ENCODE results near the gene NCDN.
A peak's percentile ranks its signal among the peaks of the same experiment; 100 is the strongest.

Gene NCDN, protein sequence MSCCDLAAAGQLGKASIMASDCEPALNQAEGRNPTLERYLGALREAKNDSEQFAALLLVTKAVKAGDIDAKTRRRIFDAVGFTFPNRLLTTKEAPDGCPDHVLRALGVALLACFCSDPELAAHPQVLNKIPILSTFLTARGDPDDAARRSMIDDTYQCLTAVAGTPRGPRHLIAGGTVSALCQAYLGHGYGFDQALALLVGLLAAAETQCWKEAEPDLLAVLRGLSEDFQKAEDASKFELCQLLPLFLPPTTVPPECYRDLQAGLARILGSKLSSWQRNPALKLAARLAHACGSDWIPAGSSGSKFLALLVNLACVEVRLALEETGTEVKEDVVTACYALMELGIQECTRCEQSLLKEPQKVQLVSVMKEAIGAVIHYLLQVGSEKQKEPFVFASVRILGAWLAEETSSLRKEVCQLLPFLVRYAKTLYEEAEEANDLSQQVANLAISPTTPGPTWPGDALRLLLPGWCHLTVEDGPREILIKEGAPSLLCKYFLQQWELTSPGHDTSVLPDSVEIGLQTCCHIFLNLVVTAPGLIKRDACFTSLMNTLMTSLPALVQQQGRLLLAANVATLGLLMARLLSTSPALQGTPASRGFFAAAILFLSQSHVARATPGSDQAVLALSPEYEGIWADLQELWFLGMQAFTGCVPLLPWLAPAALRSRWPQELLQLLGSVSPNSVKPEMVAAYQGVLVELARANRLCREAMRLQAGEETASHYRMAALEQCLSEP

DNA sequence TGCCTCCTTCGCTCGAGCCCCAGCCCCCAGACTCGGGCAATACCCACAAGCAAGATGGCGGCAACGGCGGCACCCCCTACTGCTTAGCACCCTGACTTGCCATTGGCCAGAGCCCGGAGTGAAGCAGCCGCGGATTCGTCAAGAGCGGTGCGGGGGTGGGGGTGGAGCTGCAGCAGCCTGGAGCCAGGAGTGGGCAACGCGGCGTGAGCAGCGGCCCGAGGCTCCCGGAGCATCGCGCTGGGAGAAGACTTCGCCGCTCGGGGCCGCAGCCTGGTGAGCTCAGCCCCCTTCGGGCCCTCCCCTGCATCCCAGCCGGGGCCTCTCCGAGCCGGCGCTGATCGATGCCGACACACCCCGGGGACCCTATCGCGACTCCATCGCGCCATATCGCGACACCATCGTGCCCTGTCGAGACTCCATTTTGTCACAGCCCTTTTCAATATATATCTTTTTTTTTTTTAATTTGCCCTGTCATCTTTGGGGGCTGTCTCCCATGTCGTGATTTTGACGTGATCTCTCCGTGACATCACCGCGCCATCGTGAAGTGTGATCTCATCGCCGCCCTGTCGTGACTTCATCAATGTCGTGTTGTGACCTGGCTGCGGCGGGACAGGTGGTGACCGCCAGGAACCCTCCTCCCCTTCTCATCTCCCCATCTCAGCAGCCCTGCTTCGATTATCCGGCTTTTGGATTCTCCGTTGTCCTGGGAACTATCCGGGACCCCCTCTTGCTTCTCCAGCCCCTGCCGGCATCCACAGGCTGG, at the start of gene NCDN:
Gene NCDN, plus strand, starts transcription at position 189 of the 763 bp plus-strand sequence. Its CDS starts 392 bp downstream, at position 581.
- DNase-seq (ENCODE audit: low read depth): peak; percentile 98

DNA sequence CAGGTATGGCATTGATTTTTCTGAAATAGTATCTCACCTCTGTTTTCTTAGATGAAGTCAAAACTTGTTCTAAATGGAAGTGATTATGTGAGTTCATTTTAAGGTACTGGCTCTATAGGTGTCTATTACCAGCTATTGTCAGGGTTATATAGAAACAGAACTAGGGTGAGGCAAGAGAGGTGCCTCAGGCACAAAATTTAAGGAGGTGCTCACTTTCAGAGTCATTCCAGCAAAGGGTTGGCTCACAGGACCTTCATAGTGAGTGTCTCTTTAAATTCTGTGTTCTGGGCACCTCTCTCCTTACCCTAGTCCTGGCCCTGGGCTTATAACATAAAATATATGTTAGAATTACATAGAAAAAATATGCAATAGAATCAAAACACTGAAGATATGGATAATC, 49.7 kb upstream of the NCDN start:
- no peak for DNase-seq (ENCODE audit: low read depth)

DNA sequence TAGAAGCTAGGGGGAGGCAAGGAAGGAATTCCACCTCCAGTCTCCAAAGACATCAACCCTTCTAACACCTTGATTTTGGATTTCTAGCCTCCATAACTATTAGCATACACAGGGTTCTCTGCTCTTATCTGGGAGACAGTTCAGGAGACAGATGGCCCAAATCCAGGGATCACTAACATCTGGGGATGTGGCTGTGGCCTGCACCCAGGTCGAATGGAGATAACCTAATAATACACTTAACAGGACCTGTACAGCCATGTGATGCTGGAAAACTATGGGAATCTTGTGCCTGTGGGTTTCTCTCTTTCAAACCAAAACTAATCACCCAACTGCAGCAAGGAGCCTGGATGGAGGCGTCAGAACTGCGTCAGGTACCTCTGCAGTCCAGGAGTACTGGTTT, 48.0 kb upstream of the NCDN start:
- DNase-seq (ENCODE audit: low read depth): no peak

DNA sequence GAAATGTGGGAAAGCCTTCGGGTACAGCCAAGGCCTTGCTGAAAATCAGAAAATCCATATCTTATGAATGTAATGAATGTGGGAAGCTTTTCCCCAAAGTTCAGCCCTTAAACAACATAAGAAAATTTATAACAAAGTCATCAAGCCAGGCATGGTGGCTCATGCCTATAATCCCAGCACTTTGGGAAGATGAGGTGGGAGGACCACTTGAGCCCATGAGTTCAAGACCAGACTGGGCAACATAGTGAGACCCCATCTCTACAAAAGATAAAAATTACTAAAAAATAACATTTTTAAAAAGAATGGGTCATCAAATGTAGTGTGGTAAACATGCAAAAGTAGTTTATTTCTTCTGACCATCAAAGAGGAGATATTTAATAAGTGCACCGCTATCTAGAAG, 46.3 kb upstream of the NCDN start:
- DNase-seq (ENCODE audit: low read depth): no peak

DNA sequence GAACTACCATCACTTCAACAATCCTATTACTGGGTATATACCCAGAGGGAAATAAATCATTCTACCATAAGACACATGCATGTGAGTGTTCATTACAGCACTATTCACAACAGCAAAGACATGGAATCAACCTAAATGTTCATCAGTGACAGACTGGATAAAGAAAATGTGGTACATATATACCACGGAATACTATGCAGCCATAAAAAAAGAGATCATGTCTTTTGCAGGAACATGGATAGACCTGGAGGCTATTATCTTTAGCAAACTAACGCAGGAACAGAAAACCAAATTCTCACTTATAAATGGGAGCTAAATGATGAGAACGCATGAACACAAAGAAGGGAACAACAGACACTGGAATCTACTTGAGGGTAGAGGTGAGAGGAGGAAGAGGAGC, 39.4 kb upstream of the NCDN start:
- no peak for DNase-seq (ENCODE audit: low read depth)

DNA sequence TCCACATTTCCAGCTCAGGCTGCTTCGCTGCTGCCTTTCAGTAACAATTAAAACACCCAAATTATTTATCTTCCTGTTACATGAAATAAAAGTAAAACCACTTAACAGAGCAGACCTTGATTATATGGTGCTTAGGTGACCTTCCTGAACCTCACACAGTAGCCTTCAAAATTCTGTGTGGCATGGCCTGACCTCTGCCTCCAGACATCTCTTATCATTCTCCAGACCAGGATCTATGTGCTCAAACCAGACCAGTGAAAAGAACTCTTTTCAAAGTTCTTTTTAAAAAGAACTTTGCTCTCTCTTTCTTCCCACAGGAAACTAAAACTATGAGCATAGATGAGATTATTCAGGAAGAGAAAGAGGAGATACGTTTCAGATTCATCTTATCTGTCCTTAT, 38.2 kb upstream of the NCDN start:
- DNase-seq (ENCODE audit: low read depth): no peak

DNA sequence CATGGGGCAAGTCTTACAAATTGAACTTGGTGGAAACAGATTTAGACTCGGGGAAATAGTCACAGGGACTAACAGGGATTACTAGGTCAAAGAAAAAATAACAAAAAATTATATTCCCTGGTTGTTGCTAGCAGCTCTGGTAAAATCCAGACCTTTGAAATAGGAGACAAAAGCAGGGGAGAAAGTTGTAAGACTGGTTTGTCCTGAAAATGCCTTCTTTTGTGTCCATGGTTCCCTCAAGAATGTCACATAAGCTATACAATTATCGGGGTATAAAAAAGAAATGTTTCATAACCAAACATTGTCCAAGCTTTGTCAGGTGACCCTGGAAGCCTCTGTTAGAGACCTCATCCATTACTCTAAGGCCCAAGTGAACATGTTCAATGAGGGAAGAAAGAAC, 33.5 kb upstream of the NCDN start:
- no peak for DNase-seq (ENCODE audit: low read depth)

DNA sequence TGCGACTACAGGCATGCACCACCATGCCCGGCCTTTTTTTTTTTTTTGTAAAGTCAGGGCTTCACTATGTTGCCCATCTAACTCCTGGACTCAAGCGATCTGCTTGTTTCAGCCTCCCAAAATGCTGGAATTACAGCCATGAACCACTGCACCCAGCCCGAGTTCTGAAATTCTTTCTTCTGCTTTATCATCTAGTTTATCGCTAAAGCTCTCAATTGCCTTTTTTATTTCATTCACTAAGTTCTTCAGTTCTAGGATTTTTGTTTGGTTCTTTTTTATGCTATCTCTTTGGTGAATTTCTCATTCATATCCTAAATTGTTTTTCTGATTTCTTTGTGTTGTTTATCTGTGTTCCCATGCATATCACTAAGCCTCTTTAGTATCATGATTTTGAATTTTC, 27.4 kb upstream of the NCDN start:
- no peak for DNase-seq (ENCODE audit: low read depth)

DNA sequence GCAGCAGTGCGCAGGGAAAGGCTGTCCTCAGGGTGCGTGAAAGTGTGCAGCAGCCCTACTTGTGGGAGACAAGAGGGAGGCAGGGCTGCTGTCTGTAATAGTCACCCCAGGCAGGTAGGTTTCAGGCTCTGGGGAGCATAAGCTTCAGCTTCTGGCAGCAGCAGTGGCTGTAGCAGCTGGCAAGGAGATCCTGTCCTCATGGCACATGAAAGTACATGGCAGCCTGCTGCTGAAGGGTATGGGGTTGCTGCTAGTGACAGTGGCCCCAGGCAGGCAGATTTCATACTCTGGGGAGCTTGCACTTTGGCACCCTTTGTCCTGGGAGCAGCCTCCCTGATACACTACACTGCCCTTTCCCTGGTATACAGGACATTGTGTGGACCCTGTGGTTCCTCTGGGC, 26.7 kb upstream of the NCDN start:
- DNase-seq (ENCODE audit: low read depth): no peak

DNA sequence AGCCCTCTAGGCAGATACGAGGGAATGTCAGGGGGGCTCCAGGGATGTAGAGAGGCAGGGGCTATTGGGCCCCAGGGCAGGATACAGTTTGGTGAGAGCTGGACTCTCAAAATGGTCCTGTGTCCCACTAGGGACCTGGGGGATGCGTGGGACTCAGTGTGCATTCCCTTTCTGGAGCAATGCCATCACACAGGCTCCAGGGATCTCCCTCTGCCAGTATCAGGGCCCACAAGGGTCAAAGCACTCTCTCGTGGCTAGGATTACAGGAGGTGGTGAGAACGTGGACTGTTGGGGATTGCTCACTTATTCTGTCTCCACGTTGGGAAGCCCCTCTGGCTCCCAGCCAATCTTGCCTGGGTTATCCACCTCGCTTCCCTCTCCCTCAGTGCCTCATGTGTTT, 26.2 kb upstream of the NCDN start:
- DNase-seq (ENCODE audit: low read depth): no peak

DNA sequence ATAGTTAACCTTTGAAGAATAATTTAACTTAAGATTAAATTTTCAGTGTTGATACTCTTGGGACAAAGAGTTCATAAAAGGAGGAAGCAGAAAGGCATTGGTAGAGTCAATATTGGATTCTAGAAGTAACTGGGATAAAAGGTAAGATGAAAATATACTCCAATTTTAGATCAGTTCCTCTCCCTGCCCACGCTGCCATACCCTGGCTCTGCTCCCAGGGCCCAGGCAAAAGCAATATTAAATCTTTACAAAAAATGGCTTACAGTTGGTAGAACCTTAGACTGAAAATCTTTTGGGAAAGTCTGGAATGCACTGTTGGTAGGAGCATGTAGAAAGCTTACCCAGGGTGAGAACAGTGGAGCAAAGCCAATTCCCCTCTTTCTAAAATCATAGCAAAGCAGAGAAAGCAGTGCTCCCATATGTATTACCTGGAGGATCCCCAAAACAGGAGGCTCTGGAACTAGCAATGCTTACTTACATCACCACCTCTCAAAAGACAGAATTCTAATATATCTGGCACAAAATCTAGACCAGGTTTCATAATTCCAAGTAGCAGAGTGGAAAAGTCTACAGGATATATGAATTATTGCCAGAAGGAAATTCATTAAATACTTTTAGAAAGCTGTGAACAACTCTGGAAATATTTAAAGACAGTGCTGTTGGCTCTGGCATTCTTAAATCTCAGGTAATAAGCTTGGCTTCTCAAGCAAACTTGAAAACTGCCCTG, 24.9 kb upstream of the NCDN start:
- DNase-seq (ENCODE audit: low read depth): no peak

DNA sequence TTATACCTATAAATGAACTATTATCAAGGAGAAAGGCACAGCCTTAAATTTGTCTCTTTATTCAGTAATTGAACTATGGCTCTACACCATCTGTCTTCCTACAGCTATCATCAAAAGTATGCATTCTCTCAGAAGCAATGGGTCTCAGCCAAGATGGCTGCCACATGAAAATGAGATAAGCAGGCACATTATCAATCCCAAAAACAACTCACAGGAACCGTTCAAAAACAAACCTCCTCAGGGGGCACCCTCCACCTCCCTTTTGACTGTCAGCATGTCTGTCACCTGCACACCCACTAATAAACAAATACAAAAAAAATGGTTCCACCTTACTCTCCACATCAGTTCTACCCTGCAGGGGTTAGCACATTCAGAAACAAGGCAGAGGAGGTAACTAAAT, 24.0 kb upstream of the NCDN start:
- no peak for DNase-seq (ENCODE audit: low read depth)

DNA sequence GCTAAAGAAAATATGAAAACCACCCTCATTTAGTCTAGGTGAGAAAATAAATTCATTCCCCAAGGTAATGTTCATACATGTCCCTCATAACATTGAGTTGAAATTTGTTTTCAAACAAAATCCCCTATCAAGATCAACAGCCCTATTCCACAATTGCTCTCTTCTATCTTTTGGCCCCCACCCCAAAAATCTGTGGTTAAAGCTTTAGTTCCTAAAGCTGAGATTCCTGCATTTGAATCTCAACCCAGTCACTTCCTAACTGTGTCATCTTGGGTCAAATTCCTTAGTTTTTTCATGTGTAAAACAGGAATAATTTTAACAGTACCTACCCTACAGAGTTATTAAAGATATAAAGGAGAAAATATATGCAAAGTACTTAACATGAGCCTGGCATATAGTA, 22.4 kb upstream of the NCDN start:
- DNase-seq (ENCODE audit: low read depth): no peak

DNA sequence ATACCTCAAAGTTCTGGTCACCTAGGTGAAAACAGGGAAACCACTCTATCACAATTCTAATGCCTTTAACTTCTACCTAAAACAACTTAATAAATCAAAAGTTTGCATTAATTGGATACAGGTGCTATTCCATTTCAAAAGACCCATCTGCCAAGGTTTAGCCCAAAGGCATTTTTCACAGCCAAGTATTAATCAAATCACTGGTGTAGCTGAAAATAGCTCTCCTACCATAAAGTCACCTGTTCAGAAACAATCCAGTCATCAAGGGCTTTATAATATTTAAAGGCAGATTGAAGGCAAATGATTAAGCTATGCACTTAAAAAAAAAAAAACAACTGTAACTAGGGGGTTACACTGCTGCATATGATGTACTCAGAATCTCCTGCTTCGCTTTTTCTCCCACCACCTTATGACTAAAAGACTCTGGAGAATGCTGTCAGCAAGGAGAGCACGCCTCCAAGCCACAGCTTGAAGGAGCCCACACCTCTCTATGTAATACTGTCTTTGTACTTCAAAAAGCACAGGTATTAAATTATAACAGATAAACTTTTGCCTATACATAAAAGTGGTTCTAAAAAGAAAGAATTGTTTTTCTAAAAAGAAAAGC, 20.9 kb upstream of the NCDN start:
- no peak for DNase-seq (ENCODE audit: low read depth)

DNA sequence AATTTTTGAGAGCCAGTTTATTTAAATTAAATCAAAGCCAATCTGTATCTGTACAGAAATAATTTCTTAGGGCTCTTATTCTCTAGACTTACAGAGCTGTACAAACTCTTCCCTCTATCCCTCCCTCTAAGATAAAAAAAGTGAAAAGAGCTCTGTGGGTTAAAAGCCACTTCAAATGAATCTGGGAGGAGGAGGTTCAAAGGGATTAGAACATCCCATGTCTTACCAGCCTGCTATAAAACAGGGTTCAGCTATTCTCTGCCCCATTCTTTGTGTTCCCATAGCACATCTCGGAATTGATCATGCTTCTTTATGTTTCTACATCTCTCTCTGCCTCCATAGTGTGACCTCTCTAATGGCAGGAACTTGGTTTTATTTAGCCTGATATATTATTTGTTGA, 19.8 kb upstream of the NCDN start:
- no peak for DNase-seq (ENCODE audit: low read depth)

DNA sequence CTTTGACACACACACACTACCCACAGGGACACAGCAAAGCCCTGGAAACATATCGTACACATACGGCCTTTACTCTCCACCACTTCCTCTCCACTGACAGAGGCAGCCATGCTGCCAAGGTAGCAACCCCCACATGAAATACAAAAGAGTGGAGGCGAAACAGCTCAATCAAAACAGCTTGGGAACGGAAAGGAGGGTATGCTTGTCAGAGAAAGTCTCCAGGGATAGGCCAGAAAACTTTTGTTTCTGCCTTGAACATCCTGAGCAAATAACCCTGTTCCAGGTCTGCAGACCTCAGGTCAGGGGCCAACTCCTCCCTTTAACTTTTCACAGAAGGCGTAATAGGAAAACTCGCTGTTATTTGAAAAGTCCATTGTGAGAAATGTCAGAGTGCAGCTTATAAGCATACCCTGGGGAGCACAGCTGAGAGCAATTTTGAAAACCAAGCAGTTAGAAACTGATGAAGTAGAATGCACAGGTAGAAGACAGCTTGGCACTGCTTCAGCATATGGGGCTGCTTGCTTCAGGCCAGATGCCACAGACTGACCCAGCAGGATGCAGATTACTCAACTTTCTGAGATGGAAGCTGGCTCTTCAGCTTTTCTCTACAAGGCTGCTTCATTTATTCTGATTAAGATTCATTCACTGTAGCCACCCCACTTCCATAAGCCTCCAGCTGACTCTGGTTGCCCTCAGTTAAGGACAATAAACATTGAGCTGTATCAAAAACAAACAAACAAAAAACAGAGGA, 18.4 kb upstream of the NCDN start:
- DNase-seq (ENCODE audit: low read depth): peak; percentile 17

DNA sequence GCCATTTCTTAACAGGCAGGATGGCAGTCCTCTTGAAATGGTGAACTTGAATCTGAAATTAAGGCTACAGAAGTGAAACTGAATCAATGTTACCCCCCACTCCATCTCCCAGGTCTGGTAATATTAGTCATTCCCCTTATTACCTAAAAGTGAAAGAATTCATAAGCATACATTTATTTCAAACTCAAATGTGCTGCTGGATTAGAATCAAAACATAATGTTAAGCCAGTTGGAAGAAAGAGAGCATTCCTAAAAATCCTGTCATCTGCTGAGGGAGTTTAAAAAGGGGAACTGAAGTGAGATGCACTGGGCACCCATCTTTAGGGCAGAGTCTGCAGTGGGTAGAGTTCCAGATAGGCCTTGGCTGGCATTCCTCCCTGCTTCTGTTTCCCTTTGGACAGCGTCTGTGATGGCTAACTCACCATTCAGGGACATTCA, 17.8 kb upstream of the NCDN start:
- DNase-seq (ENCODE audit: low read depth): peak; percentile 22

DNA sequence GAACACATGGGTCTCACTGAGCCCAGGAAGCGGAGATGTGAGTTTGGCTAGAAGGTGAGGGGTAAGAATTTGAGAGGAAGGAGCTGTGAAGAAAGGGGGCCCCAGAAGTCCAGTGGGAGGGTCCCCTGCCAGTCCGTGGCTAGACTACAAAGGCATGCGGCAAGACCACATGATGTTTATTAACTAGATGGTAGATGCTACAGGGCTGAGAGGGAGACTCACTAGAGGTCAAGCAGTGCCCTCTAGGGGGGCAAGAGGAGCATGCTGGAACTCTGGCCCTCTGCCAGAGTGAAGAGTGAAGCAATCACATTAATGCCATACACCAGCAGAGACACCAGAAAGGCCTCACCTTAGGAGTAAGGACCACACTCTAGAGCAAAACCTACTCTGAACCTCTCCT, 12.6 kb upstream of the NCDN start:
- DNase-seq (ENCODE audit: low read depth): peak; percentile 56

DNA sequence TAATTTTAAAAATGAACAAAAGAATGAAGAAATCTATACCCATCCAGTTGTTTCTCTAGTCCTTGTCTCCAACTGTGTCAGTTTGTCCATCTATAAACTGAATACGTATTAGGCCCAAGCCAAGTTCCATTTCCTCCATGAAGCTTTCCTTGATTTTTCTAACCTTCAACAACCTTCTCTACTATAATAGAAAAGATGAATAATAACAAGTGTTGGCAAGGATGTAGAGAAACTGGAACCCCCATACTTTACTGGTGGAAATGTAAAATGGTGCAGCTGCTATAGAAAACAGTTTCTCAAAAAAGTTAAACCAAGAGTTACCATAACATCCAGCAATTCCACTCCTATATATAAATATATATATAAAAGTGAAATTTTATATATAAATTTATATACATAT, 11.0 kb upstream of the NCDN start:
- no peak for DNase-seq (ENCODE audit: low read depth)

DNA sequence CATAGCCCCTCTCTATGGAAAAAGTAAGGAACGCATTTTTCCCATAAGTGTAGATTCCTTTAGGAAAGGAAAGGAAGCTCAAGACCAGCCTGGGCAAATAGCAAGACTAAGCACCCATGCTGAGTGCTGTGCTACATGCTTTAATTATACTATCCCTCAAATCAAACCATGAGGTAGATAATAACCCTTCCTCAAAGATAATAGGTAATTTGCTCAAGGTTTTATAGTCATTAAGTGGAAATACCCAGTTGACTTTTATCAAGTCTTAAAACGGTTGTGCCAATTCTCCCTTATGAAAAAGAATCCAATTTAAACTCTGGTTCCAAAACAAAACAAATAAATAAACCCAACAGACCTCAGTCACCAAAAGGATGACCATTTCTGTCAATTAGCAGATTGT, 3.7 kb upstream of the NCDN start:
- no peak for DNase-seq (ENCODE audit: low read depth)

Measured in ELR (cell line).